Small intestine (tissue), 7 donors: Measurements from ENCODE around the gene FMC1. TPM values are rescaled to one million over a fixed set of nuclear protein-coding genes. Genes with fewer than 3 reads are reported as not detected.
"Not testable (repeated sequence)": the region's sequence is repeated elsewhere in the genome, so short reads cannot be mapped to it uniquely, and the experiment has no call there.

ENCODE experiments used
- DNase-seq, 2 donors: peaks; one replicate each; pipeline versions ENCODE4 v3.0.0 to v3.0.0-alpha.2; 2013
- FAIRE-seq: peaks from 2 replicates; lab custom pipeline; 2012; peaks lifted over from hg19 to GRCh38; lab: Jason Lieb, UNC
- H3K27ac ChIP-seq, 3 donors: one replicate each; pipeline ENCODE4 v1.5.1; 2013; ENCODE audit warnings: low read length in 2 of 3, mild to moderate bottlenecking in 2 of 3, control low read depth in 1 of 3, inconsistent platforms in 1 of 3, low read depth in 1 of 3, moderate library complexity in 1 of 3
- H3K27me3 ChIP-seq, 3 donors: one replicate each; pipeline ENCODE4 v1.6.1; 2013; ENCODE audit warnings: low read length in 3 of 3, inconsistent platforms in 1 of 3; ENCODE audit not compliant: control insufficient read depth in 3 of 3, insufficient read depth in 3 of 3
- H3K36me3 ChIP-seq, 3 donors: one replicate each; pipeline ENCODE4 v1.6.1; 2013; ENCODE audit warnings: low read length in 3 of 3, inconsistent platforms in 1 of 3, low read depth in 1 of 3, mild to moderate bottlenecking in 1 of 3, moderate library complexity in 1 of 3; ENCODE audit not compliant: control insufficient read depth in 3 of 3, insufficient read depth in 2 of 3
- H3K4me1 ChIP-seq, 3 donors: one replicate each; pipeline ENCODE4 v1.6.1; 2013; ENCODE audit warnings: low read length in 2 of 3, inconsistent platforms in 1 of 3, low read depth in 1 of 3, mild to moderate bottlenecking in 1 of 3, moderate library complexity in 1 of 3; ENCODE audit not compliant: control insufficient read depth in 3 of 3, insufficient read depth in 2 of 3
- H3K4me3 ChIP-seq, 3 donors: one replicate each; pipeline ENCODE4 v1.5.1; 2013; ENCODE audit warnings: low read length in 3 of 3, control low read depth in 1 of 3, inconsistent platforms in 1 of 3, low read depth in 1 of 3, mild to moderate bottlenecking in 1 of 3, moderate library complexity in 1 of 3
- H3K9me3 ChIP-seq, 2 donors: one replicate each; pipeline ENCODE4 v1.6.1; 2013; ENCODE audit warnings: low read depth in 1 of 2, low read length in 1 of 2; ENCODE audit not compliant: control insufficient read depth in 2 of 2, insufficient read depth in 1 of 2
- WGBS, 3 donors: extraction: QIAGEN DNeasy Blood & Tissue Kit; methylation state at CpG; one replicate each; pipeline ENCODE4 v1.1.7; 2013; 5-methylcytosine and 5-hydroxymethylcytosine counted together
- polyA plus RNA-seq, 4 donors: library from polyadenylated mRNA; stranded (reverse) in 3 of 4; unstranded in 1 of 4; fragments of 200-250 nt in 3 of 4; fragments of 120-200 nt in 1 of 4; gene quantifications; one replicate each; pipeline versions ENCODE4 v1.2.1 to v1.2.3, GENCODE V29; 2013
- donor health status: healthy with polysubstance abuse.
- donor health status: control.
- donor health status: control.
- donor health status: Bipolar disorder and iron deficiency.
- donor health status: healthy.

Gene FMC1
- polyA plus RNA-seq, 4 donors, result 20.4 to 35.6 (median 26.4) TPM

- peaks cover 0 to 4% (median 0%) of the 10 kb centered on the region in 3 donors for H3K4me1 ChIP-seq
- FAIRE-seq (no peak), DNase-seq (peak; percentile 6 to 28)
- no peaks in the 10 kb centered on the region for H3K27me3 ChIP-seq
- WGBS, 3 donors, result 13 to 61% (median 25%) methylated on average over 5 of the region's 5 CpGs
- no peaks in the 10 kb centered on the region for H3K9me3 ChIP-seq
- no peak overlapping the region for H3K27ac ChIP-seq
- no peaks in the 10 kb centered on the region for H3K36me3 ChIP-seq
- no peak overlapping the region for H3K4me3 ChIP-seq
These were observed 8.3 kb upstream of the FMC1 start for GRCh38 chr7:139332697-139333359.

GRCh38 chr7:139333443-139333842 lies 7.7 kb upstream of the FMC1 start:
- FAIRE-seq, H3K4me3 ChIP-seq, H3K4me1 ChIP-seq, DNase-seq, H3K27ac ChIP-seq, H3K36me3 ChIP-seq, H3K27me3 ChIP-seq, H3K9me3 ChIP-seq: not testable (repeated sequence)
- 83 to 93% (median 90%) methylated on average over 13 of the region's 13 CpGs for WGBS, 3 donors

DNA sequence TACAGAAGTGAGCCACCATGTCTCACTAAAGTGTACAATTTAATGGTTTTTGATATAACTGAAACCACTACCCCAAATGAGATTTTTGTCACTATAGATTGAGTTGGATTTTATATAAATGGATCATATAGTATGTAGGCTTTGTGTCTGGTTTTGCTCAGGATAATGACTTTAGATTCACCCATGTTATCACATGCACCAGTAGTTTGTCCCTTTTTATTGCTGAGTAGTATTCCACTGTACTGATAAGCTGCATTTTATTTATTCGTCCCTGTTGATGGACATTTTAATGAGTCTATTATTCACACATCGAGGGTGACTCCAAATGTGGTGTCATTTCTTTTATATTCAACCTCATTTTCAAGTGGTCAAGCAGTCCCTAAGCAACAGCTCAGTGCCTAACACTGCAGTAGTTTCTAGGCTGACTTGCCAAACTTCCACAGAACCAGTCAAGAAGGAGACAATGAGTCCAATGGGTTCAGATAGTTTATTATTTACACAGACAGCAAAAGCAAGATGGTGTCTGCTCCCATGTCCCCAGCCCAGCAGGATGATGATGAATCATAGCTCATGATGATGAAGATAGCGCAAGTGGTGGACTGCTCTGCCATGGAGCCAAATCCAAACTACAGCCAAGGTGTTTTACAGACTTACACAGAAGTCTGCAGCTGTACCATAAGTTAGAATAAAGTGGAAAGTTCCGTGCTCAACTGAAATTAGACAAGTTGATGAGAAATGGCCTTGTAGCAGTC lies 6.6 kb upstream of the FMC1 start:
- Histone ChIP-seq H3K36me3 (no peaks in the 10 kb centered on the region), H3K4me1 (peaks cover 0 to 4% (median 0%) of the 10 kb centered on the region in 3 donors), H3K4me3 (no peak overlapping the region), H3K27ac (no peak overlapping the region), H3K27me3 (no peaks in the 10 kb centered on the region), H3K9me3 (no peaks in the 10 kb centered on the region)
- FAIRE-seq (no peak), DNase-seq (no peak)
- WGBS, 3 donors, result 89 to 94% (median 92%) methylated on average over 4 of the region's 4 CpGs

- peaks cover 0 to 5% (median 0%) of the 10 kb centered on the region in 3 donors for H3K4me1 ChIP-seq
- WGBS, 3 donors, result 96 to 98% (median 98%) methylated on average over 2 of the region's 2 CpGs
These were observed 2.1 kb upstream of the FMC1 start for GRCh38 chr7:139339025-139339424.

GRCh38 chr7:139339698-139340036 lies 1.5 kb upstream of the FMC1 start:
- peak overlapping the region; percentile 18 to 78 (median 77) for H3K4me3 ChIP-seq
- peaks cover 0 to 4% of the 10 kb centered on the region in 2 donors for H3K9me3 ChIP-seq
- no peaks in the 10 kb centered on the region for H3K27me3 ChIP-seq
- 76 to 80% (median 78%) methylated on average over 13 of the region's 13 CpGs for WGBS, 3 donors
- FAIRE-seq, result no peak
- no peak for DNase-seq
- H3K27ac ChIP-seq, result peak overlapping the region; percentile 98 to 99 (median 98)
- no peaks in the 10 kb centered on the region for H3K36me3 ChIP-seq
- peaks cover 0 to 5% (median 0%) of the 10 kb centered on the region in 3 donors for H3K4me1 ChIP-seq

More at GRCh38 chr7:139339025-139339424, 2.1 kb upstream of the FMC1 start:
- Histone ChIP-seq H3K27ac (no peak overlapping the region), H3K4me3 (no peak overlapping the region), H3K9me3 (peaks cover 0 to 4% of the 10 kb centered on the region in 2 donors), H3K36me3 (no peaks in the 10 kb centered on the region), H3K27me3 (no peaks in the 10 kb centered on the region)
- DNase-seq, result no peak
- FAIRE-seq, result no peak

GRCh38 chr7:139340037-139340807 lies 915 bp upstream of the FMC1 start:
- H3K36me3 ChIP-seq, result no peaks in the 10 kb centered on the region
- peak overlapping the region; percentile 76 to 78 (median 77) for H3K4me3 ChIP-seq
- peaks cover 0 to 4% of the 10 kb centered on the region in 2 donors for H3K9me3 ChIP-seq
- H3K27ac ChIP-seq, result peak overlapping the region; percentile 98 to 99 (median 98)
- no peak for FAIRE-seq
- WGBS, 3 donors, result 2 to 3% (median 2%) methylated on average over 65 to 66 of the region's 66 CpGs
- H3K4me1 ChIP-seq, result peaks cover 0 to 5% (median 0%) of the 10 kb centered on the region in 3 donors
- peak; percentile 100 for DNase-seq
- H3K27me3 ChIP-seq, result no peaks in the 10 kb centered on the region

GRCh38 chr7:139340808-139341057 lies 404 bp upstream of the FMC1 start:
- Histone ChIP-seq H3K27ac (peak overlapping the region; percentile 98 to 99 (median 98)), H3K4me3 (peak overlapping the region; percentile 76 to 78 (median 77)), H3K9me3 (peaks cover 0 to 4% of the 10 kb centered on the region in 2 donors), H3K36me3 (peaks cover 0 to 3% (median 2%) of the 10 kb centered on the region in 3 donors), H3K27me3 (no peaks in the 10 kb centered on the region), H3K4me1 (peaks cover 0 to 5% (median 0%) of the 10 kb centered on the region in 3 donors)
- 0% methylated on average over 9 of the region's 9 CpGs for WGBS, 3 donors
- DNase-seq (no peak), FAIRE-seq (no peak)

GRCh38 chr7:139341776-139342226 lies 664 bp downstream of the FMC1 start:
- no peaks in the 10 kb centered on the region for H3K27me3 ChIP-seq
- H3K4me3 ChIP-seq, result peak overlapping the region; percentile 76 to 78 (median 77)
- peaks cover 0 to 3% (median 3%) of the 10 kb centered on the region in 3 donors for H3K36me3 ChIP-seq
- no peak for FAIRE-seq
- peak overlapping the region; percentile 98 to 99 (median 98) for H3K27ac ChIP-seq
- WGBS, 3 donors, result 0% methylated on average over 9 of the region's 9 CpGs
- DNase-seq, result no peak
- peaks cover 0 to 4% of the 10 kb centered on the region in 2 donors for H3K9me3 ChIP-seq
- peaks cover 0 to 5% (median 0%) of the 10 kb centered on the region in 3 donors for H3K4me1 ChIP-seq
